Caco-2 (cell line): Measurements from ENCODE around the gene RASSF7. TPM values are rescaled to one million over a fixed set of nuclear protein-coding genes. Genes with fewer than 3 reads are reported as not detected.
A peak's percentile ranks its signal among the peaks of the same experiment; 100 is the strongest.

Experiments used
- BruUV-seq: library from RNA; stranded (reverse); fragments of 400-500 nt; replicated peaks from 2 replicates; lab custom pipeline; 2021; lab: Mats Ljungman, UMichigan
- CTCF ChIA-PET: fragments of 300-600 bp; sonication (Branson Sonifier 250); formaldehyde crosslinking; loops from one replicate; lab custom pipeline; 2022; ENCODE audit warnings: antibody characterized with exemption; lab: Charles Lee
- POLR2A ChIA-PET: fragments of 300-600 bp; sonication (Branson Sonifier 250); formaldehyde crosslinking; loops from one replicate; lab custom pipeline; 2022; ENCODE audit warnings: antibody characterized with exemption; lab: Charles Lee
- DNase-seq, 2 experiments: peaks; one replicate each; pipeline versions ENCODE4 v3.0.0 to v3.0.0-alpha.2; 2020 to 2022
- H3K27me3 ChIP-seq: replicated peaks from 2 replicates; pipeline ENCODE4 v1.6.0; 2011; ENCODE audit warnings: low read length; ENCODE audit not compliant: control insufficient read depth, insufficient read depth
- H3K36me3 ChIP-seq: 2 replicates; pipeline ENCODE4 v1.5.1; 2011; ENCODE audit warnings: low read length; ENCODE audit not compliant: control insufficient read depth, insufficient read depth
- H3K4me1 ChIP-seq: fragments of 250-450 bp; sonication (Bioruptor Pico); 2 replicates; pipeline ENCODE4 v1.5.1; 2020; ENCODE audit warnings: mild to moderate bottlenecking
- H3K4me3 ChIP-seq: 2 replicates; pipeline ENCODE4 v1.5.1; 2011; ENCODE audit warnings: low read depth, mild to moderate bottlenecking, control low read depth, low read length
- H3K9me3 ChIP-seq: fragments of 250-450 bp; sonication (Bioruptor Pico); 2 replicates; pipeline ENCODE4 v1.5.1; 2020; ENCODE audit warnings: mild to moderate bottlenecking, moderate library complexity
- H3K27ac Mint-ChIP-seq: one replicate; pipeline ENCODE4 v1.8.0; 2022; ENCODE audit warnings: mixed read lengths; ENCODE audit not compliant: unreplicated experiment
- H3K27me3 Mint-ChIP-seq: one replicate; pipeline ENCODE4 v1.8.0; 2022; ENCODE audit warnings: mixed read lengths; ENCODE audit not compliant: insufficient read depth, unreplicated experiment
- H3K36me3 Mint-ChIP-seq: one replicate; pipeline ENCODE4 v1.8.0; 2022; ENCODE audit warnings: mild to moderate bottlenecking, mixed read lengths; ENCODE audit not compliant: insufficient read depth, unreplicated experiment
- H3K4me1 Mint-ChIP-seq: one replicate; pipeline ENCODE4 v1.8.0; 2022; ENCODE audit warnings: low read depth, mixed read lengths; ENCODE audit not compliant: unreplicated experiment
- H3K4me3 Mint-ChIP-seq: one replicate; pipeline ENCODE4 v1.8.0; 2022; ENCODE audit warnings: mild to moderate bottlenecking, moderate library complexity, mixed read lengths; ENCODE audit not compliant: unreplicated experiment
- H3K9me3 Mint-ChIP-seq: one replicate; pipeline ENCODE4 v1.8.0; 2022; ENCODE audit warnings: mixed read lengths; ENCODE audit not compliant: unreplicated experiment
- intact Hi-C: fragments of 100-400 bp; cut with micrococcal nuclease; formaldehyde crosslinking; loops from one replicate; pipeline ENCODE4 v1.10.0; 2022; ENCODE audit not compliant: unreplicated experiment
- total RNA-seq: library from RNA; stranded (reverse); gene quantifications from 2 replicates; pipeline ENCODE4 v1.2.3, GENCODE V29; 2022
- TF ChIP-seq, protein P1 (sequence below), 2 experiments: fragments of 200-600 bp in 1 of 2; IDR thresholded peaks; 1 replicate in 1 of 2; 2 replicates in 1 of 2; pipeline versions ENCODE4 v1.5.1 to v1.8.0; 2011 to 2022; ENCODE audit warnings: antibody characterized with exemption in 1 of 2, control low read depth in 1 of 2, inconsistent platforms in 1 of 2, low read depth in 1 of 2, low read length in 1 of 2, mild to moderate bottlenecking in 1 of 2, moderate library complexity in 1 of 2; ENCODE audit not compliant: insufficient read depth in 1 of 2, severe bottlenecking in 1 of 2, unreplicated experiment in 1 of 2

The RASSF7 gene
- total RNA-seq, 1 experiment from 2014 or later, result 65.5 TPM

GRCh38 chr11:529728-530411, 30.9 kb upstream of the RASSF7 start:
- BruUV-seq, result no TSS peak
- Histone ChIP-seq H3K9me3 (no peaks in the 10 kb centered on the region), H3K27me3 (no peaks in the 10 kb centered on the region), H3K4me1 (no peaks in the 10 kb centered on the region), H3K36me3 (peaks cover 3% of the 10 kb centered on the region), H3K4me3 (no peak overlapping the region)
- ChIA-PET POLR2A (interaction anchor here (0.6 kb wide), 1 partner anchor 13 kb away, joined by 4 read pairs; no protein-coding TSS in a partner anchor), CTCF (no interaction called here)
- Mint-ChIP-seq H3K9me3 (no peaks in the 10 kb centered on the region), H3K4me3 (no peak overlapping the region), H3K4me1 (no peaks in the 10 kb centered on the region), H3K36me3 (peaks cover 39% of the 10 kb centered on the region), H3K27me3 (no peaks in the 10 kb centered on the region), H3K27ac (no peak overlapping the region)
- intact Hi-C loops, result no loop called here
- no peak for DNase-seq
- TF ChIP-seq, protein P1, sequence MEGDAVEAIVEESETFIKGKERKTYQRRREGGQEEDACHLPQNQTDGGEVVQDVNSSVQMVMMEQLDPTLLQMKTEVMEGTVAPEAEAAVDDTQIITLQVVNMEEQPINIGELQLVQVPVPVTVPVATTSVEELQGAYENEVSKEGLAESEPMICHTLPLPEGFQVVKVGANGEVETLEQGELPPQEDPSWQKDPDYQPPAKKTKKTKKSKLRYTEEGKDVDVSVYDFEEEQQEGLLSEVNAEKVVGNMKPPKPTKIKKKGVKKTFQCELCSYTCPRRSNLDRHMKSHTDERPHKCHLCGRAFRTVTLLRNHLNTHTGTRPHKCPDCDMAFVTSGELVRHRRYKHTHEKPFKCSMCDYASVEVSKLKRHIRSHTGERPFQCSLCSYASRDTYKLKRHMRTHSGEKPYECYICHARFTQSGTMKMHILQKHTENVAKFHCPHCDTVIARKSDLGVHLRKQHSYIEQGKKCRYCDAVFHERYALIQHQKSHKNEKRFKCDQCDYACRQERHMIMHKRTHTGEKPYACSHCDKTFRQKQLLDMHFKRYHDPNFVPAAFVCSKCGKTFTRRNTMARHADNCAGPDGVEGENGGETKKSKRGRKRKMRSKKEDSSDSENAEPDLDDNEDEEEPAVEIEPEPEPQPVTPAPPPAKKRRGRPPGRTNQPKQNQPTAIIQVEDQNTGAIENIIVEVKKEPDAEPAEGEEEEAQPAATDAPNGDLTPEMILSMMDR (IDR thresholded peaks at IDR 0.05; ENCODE audit: insufficient read depth in 1 of 2, low read depth in 1 of 2, low read length in 1 of 2, severe bottlenecking in 1 of 2, unreplicated experiment in 1 of 2), result no peak

DNA sequence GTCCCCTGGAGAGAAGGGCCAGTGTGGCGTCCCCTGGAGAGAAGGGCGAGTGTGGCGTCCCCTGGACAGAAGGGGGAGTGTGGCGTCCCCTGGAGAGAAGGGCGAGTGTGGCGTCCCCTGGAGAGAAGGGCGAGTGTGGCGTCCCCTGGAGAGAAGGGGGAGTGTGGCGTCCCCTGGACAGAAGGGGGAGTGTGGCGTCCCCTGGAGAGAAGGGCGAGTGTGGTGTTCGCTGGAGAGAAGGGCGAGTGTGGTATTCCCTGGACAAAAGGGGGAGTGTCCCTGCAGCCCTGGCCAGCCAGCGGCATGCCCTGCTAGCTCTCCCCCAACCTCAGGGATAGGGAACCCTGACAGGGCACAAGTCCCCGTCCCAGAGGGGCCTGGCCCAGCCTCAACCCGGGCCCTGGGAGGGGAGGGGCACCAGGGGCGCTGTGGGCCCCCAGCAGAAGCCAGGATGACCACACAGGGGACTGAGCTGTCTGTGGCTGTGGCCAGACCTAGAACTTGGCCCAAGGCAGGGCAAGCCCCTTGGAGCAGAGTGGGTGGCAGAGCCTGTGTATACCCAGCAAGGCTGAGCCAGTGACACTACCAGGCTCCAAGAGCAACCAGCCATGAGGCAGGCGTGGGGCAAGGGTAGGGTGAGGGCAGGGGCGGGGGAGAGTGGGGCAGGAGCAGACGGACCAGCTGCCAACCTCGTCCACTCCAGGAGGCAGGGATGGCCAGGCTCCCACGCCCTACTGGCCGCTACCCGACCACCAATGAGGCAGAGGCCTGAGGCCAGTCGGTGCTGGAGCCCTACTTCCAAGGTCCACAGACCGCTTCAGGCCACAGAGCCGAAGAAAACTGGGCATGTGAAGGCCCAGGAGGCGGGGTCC, 29.6 kb upstream of the RASSF7 start:
- TF ChIP-seq, protein P1 (IDR thresholded peaks at IDR 0.05; ENCODE audit: insufficient read depth in 1 of 2, low read depth in 1 of 2, low read length in 1 of 2, severe bottlenecking in 1 of 2, unreplicated experiment in 1 of 2), result no peak
- Histone ChIP-seq H3K4me3 (no peak overlapping the region), H3K27me3 (no peaks in the 10 kb centered on the region), H3K36me3 (peaks cover 3% of the 10 kb centered on the region), H3K4me1 (no peaks in the 10 kb centered on the region), H3K9me3 (no peaks in the 10 kb centered on the region)
- intact Hi-C loops, result no loop called here
- H3K36me3 Mint-ChIP-seq, result peaks cover 41% of the 10 kb centered on the region
- no peaks in the 10 kb centered on the region for H3K4me1 Mint-ChIP-seq
- H3K27ac Mint-ChIP-seq, result no peak overlapping the region
- no TSS peak for BruUV-seq
- ChIA-PET CTCF (no interaction called here), POLR2A (no interaction called here)
- no peak for DNase-seq
- H3K4me3 Mint-ChIP-seq, result no peak overlapping the region
- no peaks in the 10 kb centered on the region for H3K27me3 Mint-ChIP-seq
- H3K9me3 Mint-ChIP-seq, result no peaks in the 10 kb centered on the region

- intact Hi-C loops, result no loop called here
- no peaks in the 10 kb centered on the region for H3K27me3 ChIP-seq
- no TSS peak for BruUV-seq
- peaks cover 3% of the 10 kb centered on the region for H3K36me3 ChIP-seq
- CTCF ChIA-PET, result no interaction called here
- no peaks in the 10 kb centered on the region for H3K9me3 ChIP-seq
- no peaks in the 10 kb centered on the region for H3K4me1 Mint-ChIP-seq
- H3K27me3 Mint-ChIP-seq, result no peaks in the 10 kb centered on the region
- H3K4me3 Mint-ChIP-seq, result no peak overlapping the region
- POLR2A ChIA-PET, result no interaction called here
- H3K4me3 ChIP-seq, result no peak overlapping the region
- H3K4me1 ChIP-seq, result no peaks in the 10 kb centered on the region
- TF ChIP-seq, protein P1 (IDR thresholded peaks at IDR 0.05; ENCODE audit: insufficient read depth in 1 of 2, low read depth in 1 of 2, low read length in 1 of 2, severe bottlenecking in 1 of 2, unreplicated experiment in 1 of 2), result no peak
- H3K27ac Mint-ChIP-seq, result no peak overlapping the region
- no peaks in the 10 kb centered on the region for H3K9me3 Mint-ChIP-seq
- H3K36me3 Mint-ChIP-seq, result peaks cover 49% of the 10 kb centered on the region
- DNase-seq, result peak in 1 of 2 experiments; percentile 34
These were observed 28.7 kb upstream of the RASSF7 start for GRCh38 chr11:531919-532526.
